ENCODE data around the gene RGS6.

Gene RGS6

GRCh38 chr14:72254937-72255472 is 322.8 kb downstream of the RGS6 start:
- DNase-seq = no peak

GRCh38 chr14:72256055-72256454 is 323.8 kb downstream of the RGS6 start:
- no peak for DNase-seq

GRCh38 chr14:72261068-72261467 is 328.8 kb downstream of the RGS6 start:
- DNase-seq = no peak

GRCh38 chr14:72262771-72263170 is 330.5 kb downstream of the RGS6 start:
- DNase-seq = no peak

- DNase-seq = no peak
Observed at GRCh38 chr14:72264716-72265115, 332.5 kb downstream of the RGS6 start.

GRCh38 chr14:72270147-72270727 is 338.0 kb downstream of the RGS6 start:
- DNase-seq = no peak

GRCh38 chr14:72270749-72271148 is 338.5 kb downstream of the RGS6 start:
- no peak for DNase-seq

- no peak for DNase-seq
Observed at GRCh38 chr14:72275242-72275641, 343.0 kb downstream of the RGS6 start.

- no peak for DNase-seq
Observed at GRCh38 chr14:72278316-72278715, 346.1 kb downstream of the RGS6 start.

- DNase-seq = no peak
Observed at GRCh38 chr14:72284176-72284575, 351.9 kb downstream of the RGS6 start.

- no peak for DNase-seq
Observed at GRCh38 chr14:72290241-72290640, 358.0 kb downstream of the RGS6 start.

GRCh38 chr14:72291908-72292688 is 359.9 kb downstream of the RGS6 start:
- DNase-seq = no peak

- no peak for DNase-seq
Observed at GRCh38 chr14:72292689-72293024, 360.4 kb downstream of the RGS6 start.

- DNase-seq = no peak
Observed at GRCh38 chr14:72301352-72301751, 369.1 kb downstream of the RGS6 start.

- DNase-seq = no peak
Observed at GRCh38 chr14:72303930-72304329, 371.7 kb downstream of the RGS6 start.

GRCh38 chr14:72305561-72305960 is 373.3 kb downstream of the RGS6 start:
- DNase-seq = no peak

- no peak for DNase-seq
Observed at GRCh38 chr14:72308967-72309485, 376.8 kb downstream of the RGS6 start.

- no peak for DNase-seq
Observed at GRCh38 chr14:72311116-72311515, 378.9 kb downstream of the RGS6 start.

GRCh38 chr14:72311516-72311915 is 379.3 kb downstream of the RGS6 start:
- DNase-seq = no peak

GRCh38 chr14:72314808-72315435 is 382.7 kb downstream of the RGS6 start:
- no peak for DNase-seq

- DNase-seq = no peak
Observed at GRCh38 chr14:72315714-72316113, 383.5 kb downstream of the RGS6 start.

GRCh38 chr14:72318648-72319047 is 386.4 kb downstream of the RGS6 start:
- DNase-seq = no peak

GRCh38 chr14:72332046-72332445 is 399.8 kb downstream of the RGS6 start:
- no peak for DNase-seq

- no peak for DNase-seq
Observed at GRCh38 chr14:72332871-72333270, 400.6 kb downstream of the RGS6 start.

Measured in NCI-H1436 (cell line).